GM12874 (cell line): Measurements from ENCODE around the gene TSPAN13.

ENCODE experiments used
- CTCF ChIP-seq: IDR thresholded peaks from 2 replicates; pipeline ENCODE4 v1.5.1; 2011; ENCODE audit warnings: low read depth, mild to moderate bottlenecking, control low read depth, low read length, moderate library complexity; ENCODE audit not compliant: insufficient read depth

The TSPAN13 gene

GRCh38 chr7:16764942-16765341 is 11.4 kb downstream of the TSPAN13 start:
- no peak for TF ChIP-seq CTCF

GRCh38 chr7:16765436-16765859 is 11.9 kb downstream of the TSPAN13 start:
- no peak for TF ChIP-seq CTCF

GRCh38 chr7:16770657-16771329 is 17.2 kb downstream of the TSPAN13 start:
- TF ChIP-seq CTCF: no peak

- no peak for TF ChIP-seq CTCF
These were observed 19.8 kb downstream of the TSPAN13 start for GRCh38 chr7:16773326-16773725.

GRCh38 chr7:16773884-16774283 is 20.3 kb downstream of the TSPAN13 start:
- TF ChIP-seq CTCF: no peak

GRCh38 chr7:16774294-16774693 is 20.7 kb downstream of the TSPAN13 start:
- no peak for TF ChIP-seq CTCF

- TF ChIP-seq CTCF: no peak
These were observed 21.4 kb downstream of the TSPAN13 start for GRCh38 chr7:16774986-16775385.
